Astrocyte (in vitro differentiated cells and primary cell): ENCODE measurements around the gene IFNGR2. TPM values are rescaled to one million over a fixed set of nuclear protein-coding genes. Genes with fewer than 3 reads are reported as not detected.
"Not testable (repeated sequence)": the region's sequence is repeated elsewhere in the genome, so short reads cannot be mapped to it uniquely, and the experiment has no call there.

Experiments
- DNase-seq: peaks from one replicate; pipeline ENCODE4 v3.0.0-alpha.2; 2010; ENCODE audit warnings: low read depth
- FAIRE-seq: peaks from 2 replicates; lab custom pipeline; 2011; peaks lifted over from hg19 to GRCh38; lab: Jason Lieb, UNC
- H2AFZ ChIP-seq: 2 replicates; pipeline ENCODE4 v1.6.0; 2012; ENCODE audit warnings: low read depth, low read length, inconsistent platforms
- H3K27ac ChIP-seq: 2 replicates; pipeline ENCODE4 v1.5.1; 2011; ENCODE audit warnings: low read depth, low read length, inconsistent platforms
- H3K27me3 ChIP-seq: 2 replicates; pipeline ENCODE4 v1.6.0; 2011; ENCODE audit warnings: low read length, inconsistent platforms; ENCODE audit not compliant: insufficient read depth
- H3K36me3 ChIP-seq: 2 replicates; pipeline ENCODE4 v1.5.1; 2011; ENCODE audit warnings: low read length, inconsistent platforms; ENCODE audit not compliant: insufficient read depth
- H3K4me1 ChIP-seq: 2 replicates; pipeline ENCODE4 v1.5.1; 2011; ENCODE audit warnings: low read length, inconsistent platforms; ENCODE audit not compliant: insufficient read depth
- H3K4me2 ChIP-seq: 2 replicates; pipeline ENCODE4 v1.6.0; 2012; ENCODE audit warnings: low read length, inconsistent platforms
- H3K4me3 ChIP-seq: 2 replicates; pipeline ENCODE4 v1.5.1; 2011; ENCODE audit warnings: low read depth, mild to moderate bottlenecking, low read length, inconsistent platforms; ENCODE audit not compliant: insufficient read depth
- H3K79me2 ChIP-seq: 2 replicates; pipeline ENCODE4 v1.6.0; 2012; ENCODE audit warnings: mild to moderate bottlenecking, low read length, inconsistent platforms; ENCODE audit not compliant: insufficient read depth
- H3K9ac ChIP-seq: 2 replicates; pipeline ENCODE4 v1.6.0; 2012; ENCODE audit warnings: mild to moderate bottlenecking, low read length, inconsistent platforms
- H3K9me3 ChIP-seq: 2 replicates; pipeline ENCODE4 v1.5.1; 2012; ENCODE audit warnings: low read depth, mild to moderate bottlenecking, low read length, inconsistent platforms; ENCODE audit not compliant: insufficient read depth
- H4K20me1 ChIP-seq: 2 replicates; pipeline ENCODE4 v1.6.0; 2012; ENCODE audit warnings: low read length, inconsistent platforms; ENCODE audit not compliant: insufficient read depth
- H3K27ac Mint-ChIP-seq: one replicate; pipeline ENCODE4 v1.8.0; 2021; ENCODE audit warnings: mild to moderate bottlenecking, mixed read lengths; ENCODE audit not compliant: unreplicated experiment
- H3K27me3 Mint-ChIP-seq: one replicate; pipeline ENCODE4 v1.8.0; 2021; ENCODE audit warnings: low read depth, mixed read lengths; ENCODE audit not compliant: unreplicated experiment
- H3K36me3 Mint-ChIP-seq: one replicate; pipeline ENCODE4 v1.8.0; 2021; ENCODE audit warnings: low read depth, mixed read lengths; ENCODE audit not compliant: unreplicated experiment
- H3K4me1 Mint-ChIP-seq: one replicate; pipeline ENCODE4 v1.8.0; 2021; ENCODE audit warnings: low read depth, mixed read lengths; ENCODE audit not compliant: unreplicated experiment
- H3K4me3 Mint-ChIP-seq: one replicate; pipeline ENCODE4 v1.8.0; 2021; ENCODE audit warnings: mild to moderate bottlenecking, moderate library complexity, mixed read lengths; ENCODE audit not compliant: unreplicated experiment
- H3K9me3 Mint-ChIP-seq: one replicate; pipeline ENCODE4 v1.8.0; 2021; ENCODE audit warnings: mild to moderate bottlenecking, mixed read lengths; ENCODE audit not compliant: unreplicated experiment
- CTCF ChIP-seq: IDR thresholded peaks from 2 replicates; pipeline ENCODE4 v1.5.1; 2011; ENCODE audit warnings: low read depth, mild to moderate bottlenecking, inconsistent platforms, low read length, moderate library complexity; ENCODE audit not compliant: insufficient read depth
- EZH2 ChIP-seq: IDR thresholded peaks from 2 replicates; pipeline ENCODE4 v1.6.1; 2012; ENCODE audit warnings: mild to moderate bottlenecking, low read length, inconsistent platforms; ENCODE audit not compliant: insufficient read depth
- total RNA-seq: library from RNA; stranded (reverse); gene quantifications from 2 replicates; pipeline ENCODE4 v1.2.1, GENCODE V29; 2021

IFNGR2 gene
- total RNA-seq, 1 donor from 2014 or later, result 58.9 TPM

- H3K4me3 Mint-ChIP-seq, result no peak overlapping the region
- no peak for FAIRE-seq
- peak overlapping the region; percentile 66 for H3K27ac ChIP-seq
These were observed 42.9 kb upstream of the IFNGR2 start for GRCh38 chr21:33360281-33360680.

GRCh38 chr21:33360881-33361602, 42.2 kb upstream of the IFNGR2 start:
- FAIRE-seq (peak; percentile 39), DNase-seq (peak; percentile 84)
- Histone ChIP-seq H3K27ac (peak overlapping the region; percentile 66), H3K79me2 (no peaks in the 10 kb centered on the region), H3K27me3 (no peaks in the 10 kb centered on the region), H3K4me1 (peaks cover 13% of the 10 kb centered on the region), H3K4me2 (peak overlapping the region; percentile 70), H3K36me3 (peaks cover 6% of the 10 kb centered on the region), H4K20me1 (no peaks in the 10 kb centered on the region), H3K9ac (peak overlapping the region; percentile 41), H3K4me3 (peak overlapping the region; percentile 17), H2AFZ (no peak overlapping the region), H3K9me3 (no peaks in the 10 kb centered on the region)
- Mint-ChIP-seq H3K27ac (no peak overlapping the region), H3K4me1 (peaks cover 7% of the 10 kb centered on the region), H3K36me3 (no peaks in the 10 kb centered on the region), H3K4me3 (no peak overlapping the region), H3K9me3 (peaks cover under 1% of the 10 kb centered on the region), H3K27me3 (no peaks in the 10 kb centered on the region)
- TF ChIP-seq EZH2 (no peak), CTCF (peak; percentile 83)

More at GRCh38 chr21:33360281-33360680, 42.9 kb upstream of the IFNGR2 start:
- Histone ChIP-seq H3K4me2 (peak overlapping the region; percentile 70), H3K4me1 (peaks cover 13% of the 10 kb centered on the region), H4K20me1 (no peaks in the 10 kb centered on the region), H3K9ac (peak overlapping the region; percentile 41), H3K79me2 (no peaks in the 10 kb centered on the region), H3K27me3 (no peaks in the 10 kb centered on the region), H3K9me3 (no peaks in the 10 kb centered on the region), H2AFZ (no peak overlapping the region), H3K36me3 (peaks cover 8% of the 10 kb centered on the region), H3K4me3 (no peak overlapping the region)
- Mint-ChIP-seq H3K9me3 (no peaks in the 10 kb centered on the region), H3K36me3 (peaks cover 2% of the 10 kb centered on the region), H3K27ac (no peak overlapping the region), H3K4me1 (peaks cover 9% of the 10 kb centered on the region), H3K27me3 (no peaks in the 10 kb centered on the region)
- TF ChIP-seq EZH2, result no peak
- DNase-seq, result peak; percentile 59

- H3K4me1 Mint-ChIP-seq, result peaks cover 7% of the 10 kb centered on the region
- FAIRE-seq, result no peak
- peaks cover 8% of the 10 kb centered on the region for H3K9me3 Mint-ChIP-seq
- no peak for TF ChIP-seq EZH2
- Histone ChIP-seq H3K4me3 (no peak overlapping the region), H3K27me3 (no peaks in the 10 kb centered on the region), H3K27ac (no peak overlapping the region), H3K9ac (no peak overlapping the region), H2AFZ (no peak overlapping the region), H3K4me1 (peaks cover 13% of the 10 kb centered on the region), H3K36me3 (no peaks in the 10 kb centered on the region), H3K9me3 (peaks cover 4% of the 10 kb centered on the region), H3K4me2 (peak overlapping the region; percentile 70), H3K79me2 (no peaks in the 10 kb centered on the region), H4K20me1 (no peaks in the 10 kb centered on the region)
- no peak for DNase-seq
- H3K27me3 Mint-ChIP-seq, result no peaks in the 10 kb centered on the region
- H3K36me3 Mint-ChIP-seq, result no peaks in the 10 kb centered on the region
- no peak overlapping the region for H3K4me3 Mint-ChIP-seq
- no peak overlapping the region for H3K27ac Mint-ChIP-seq
These were observed 41.1 kb upstream of the IFNGR2 start for GRCh38 chr21:33362044-33362555.

- not testable (repeated sequence) for H3K27ac ChIP-seq, H3K79me2 ChIP-seq, H3K27ac Mint-ChIP-seq, H2AFZ ChIP-seq, DNase-seq, H3K9ac ChIP-seq, H3K4me1 Mint-ChIP-seq, H3K4me3 ChIP-seq, H3K36me3 ChIP-seq, H4K20me1 ChIP-seq, FAIRE-seq, H3K4me2 ChIP-seq, H3K27me3 Mint-ChIP-seq, H3K27me3 ChIP-seq, H3K4me3 Mint-ChIP-seq, H3K36me3 Mint-ChIP-seq
- Histone ChIP-seq H3K9me3 (peaks cover 18% of the 10 kb centered on the region), H3K4me1 (peaks cover 13% of the 10 kb centered on the region)
- peaks cover 16% of the 10 kb centered on the region for H3K9me3 Mint-ChIP-seq
These were observed 39.2 kb upstream of the IFNGR2 start for GRCh38 chr21:33363911-33364609.
